ENCODE data around the gene CRYBB1. TPM values are rescaled to one million over a fixed set of nuclear protein-coding genes. Genes with fewer than 3 reads are reported as not detected.

The CRYBB1 gene
- total RNA-seq, 1 donor = 0.27 TPM

- no peak for DNase-seq (ENCODE audit: low read depth in 2 of 3, low spot score in 2 of 3)
These were observed 36.1 kb downstream of the CRYBB1 start for GRCh38 chr22:26581633-26582168.

- no peak for DNase-seq (ENCODE audit: low read depth in 2 of 3, low spot score in 2 of 3)
These were observed 36.8 kb downstream of the CRYBB1 start for GRCh38 chr22:26581026-26581425.

GRCh38 chr22:26580240-26580962, 37.4 kb downstream of the CRYBB1 start:
- no peak for DNase-seq (ENCODE audit: low read depth in 2 of 3, low spot score in 2 of 3)

- DNase-seq (ENCODE audit: low read depth in 2 of 3, low spot score in 2 of 3) = peak; percentile 19 to 92 (median 76)
These were observed 38.4 kb downstream of the CRYBB1 start for GRCh38 chr22:26579331-26579886.

GRCh38 chr22:26577081-26577480, 40.7 kb downstream of the CRYBB1 start:
- no peak for DNase-seq (ENCODE audit: low read depth in 2 of 3, low spot score in 2 of 3)

- DNase-seq (ENCODE audit: low read depth in 2 of 3, low spot score in 2 of 3) = no peak
These were observed 41.7 kb downstream of the CRYBB1 start for GRCh38 chr22:26576026-26576680.

GRCh38 chr22:26574001-26574723, 43.7 kb downstream of the CRYBB1 start:
- no peak for DNase-seq (ENCODE audit: low read depth in 2 of 3, low spot score in 2 of 3)

- peak in 2 of 3 donors; percentile 84 to 93 for DNase-seq (ENCODE audit: low read depth in 2 of 3, low spot score in 2 of 3)
These were observed 44.7 kb downstream of the CRYBB1 start for GRCh38 chr22:26573026-26573662.

GRCh38 chr22:26570864-26571525, 46.8 kb downstream of the CRYBB1 start:
- no peak for DNase-seq (ENCODE audit: low read depth in 2 of 3, low spot score in 2 of 3)

- DNase-seq (ENCODE audit: low read depth in 2 of 3, low spot score in 2 of 3) = peak in 2 of 3 donors; percentile 51 to 79
These were observed 47.7 kb downstream of the CRYBB1 start for GRCh38 chr22:26570115-26570514.

GRCh38 chr22:26568207-26568706, 49.6 kb downstream of the CRYBB1 start:
- DNase-seq (ENCODE audit: low read depth in 2 of 3, low spot score in 2 of 3) = no peak

GRCh38 chr22:26567610-26568009, 50.2 kb downstream of the CRYBB1 start:
- DNase-seq (ENCODE audit: low read depth in 2 of 3, low spot score in 2 of 3) = no peak

GRCh38 chr22:26566994-26567393, 50.8 kb downstream of the CRYBB1 start:
- no peak for DNase-seq (ENCODE audit: low read depth in 2 of 3, low spot score in 2 of 3)

GRCh38 chr22:26565889-26566288, 51.9 kb downstream of the CRYBB1 start:
- no peak for DNase-seq (ENCODE audit: low read depth in 2 of 3, low spot score in 2 of 3)

GRCh38 chr22:26565181-26565580, 52.6 kb downstream of the CRYBB1 start:
- no peak for DNase-seq (ENCODE audit: low read depth in 2 of 3, low spot score in 2 of 3)

- DNase-seq (ENCODE audit: low read depth in 2 of 3, low spot score in 2 of 3) = no peak
These were observed 53.2 kb downstream of the CRYBB1 start for GRCh38 chr22:26564672-26565071.

- no peak for DNase-seq (ENCODE audit: low read depth in 2 of 3, low spot score in 2 of 3)
These were observed 53.6 kb downstream of the CRYBB1 start for GRCh38 chr22:26564181-26564580.

GRCh38 chr22:26563022-26563421, 54.8 kb downstream of the CRYBB1 start:
- no peak for DNase-seq (ENCODE audit: low read depth in 2 of 3, low spot score in 2 of 3)

GRCh38 chr22:26561756-26562417, 55.9 kb downstream of the CRYBB1 start:
- DNase-seq (ENCODE audit: low read depth in 2 of 3, low spot score in 2 of 3) = no peak
